IPS DF 6.9 (cell line): ENCODE results near the gene ZNF689.

ENCODE experiments used
- DNase-seq: peaks from one replicate; pipeline ENCODE4 v3.0.0-alpha.2; 2013; ENCODE audit warnings: low read depth, low spot score
- H3K27ac ChIP-seq: one replicate; pipeline ENCODE4 v1.5.1; 2013; ENCODE audit warnings: low read length, control low read depth
- H3K27me3 ChIP-seq: 2 replicates; pipeline ENCODE4 v1.6.1; 2013; ENCODE audit warnings: mild to moderate bottlenecking, low read length; ENCODE audit not compliant: control insufficient read depth, insufficient read depth
- H3K36me3 ChIP-seq: 2 replicates; pipeline ENCODE4 v1.6.1; 2013; ENCODE audit warnings: low read length; ENCODE audit not compliant: control insufficient read depth, insufficient read depth
- H3K4me1 ChIP-seq: 2 replicates; pipeline ENCODE4 v1.6.1; 2013; ENCODE audit warnings: low read length; ENCODE audit not compliant: control insufficient read depth, insufficient read depth
- H3K4me3 ChIP-seq: 2 replicates; pipeline ENCODE4 v1.5.1; 2013; ENCODE audit warnings: mild to moderate bottlenecking, low read length
- H3K9me3 ChIP-seq: 2 replicates; pipeline ENCODE4 v1.6.1; 2013; ENCODE audit warnings: low read length, inconsistent platforms; ENCODE audit not compliant: control insufficient read depth, insufficient read depth
- WGBS: extraction: QIAGEN DNeasy Blood & Tissue Kit; methylation state at CpG from one replicate; pipeline ENCODE4 v1.1.7; 2013; ENCODE audit warnings: mixed read lengths, missing lambda C conversion rate; ENCODE audit not compliant: insufficient read length, insufficient coverage; 5-methylcytosine and 5-hydroxymethylcytosine counted together

The ZNF689 gene

GRCh38 chr16:30561089-30561816 lies 48.9 kb downstream of the ZNF689 start:
- no peaks in the 10 kb centered on the region for H3K4me1 ChIP-seq
- H3K4me3 ChIP-seq: no peak overlapping the region
- no peaks in the 10 kb centered on the region for H3K9me3 ChIP-seq
- no peak for DNase-seq
- H3K36me3 ChIP-seq: no peaks in the 10 kb centered on the region
- no CpG with 5 or more reads among the region's 46 CpGs for WGBS
- H3K27me3 ChIP-seq: no peaks in the 10 kb centered on the region
- H3K27ac ChIP-seq: no peak overlapping the region

GRCh38 chr16:30559690-30560089 lies 50.5 kb downstream of the ZNF689 start:
- H3K9me3 ChIP-seq: no peaks in the 10 kb centered on the region
- no peaks in the 10 kb centered on the region for H3K27me3 ChIP-seq
- peaks cover 3% of the 10 kb centered on the region; the same call in 1 of the 2 replicates for H3K4me1 ChIP-seq
- H3K27ac ChIP-seq: no peak overlapping the region
- H3K4me3 ChIP-seq: no peak overlapping the region
- DNase-seq: no peak
- peaks cover 7% of the 10 kb centered on the region; the same call in 1 of the 2 replicates for H3K36me3 ChIP-seq
- WGBS: no CpG with 5 or more reads among the region's 6 CpGs

DNA sequence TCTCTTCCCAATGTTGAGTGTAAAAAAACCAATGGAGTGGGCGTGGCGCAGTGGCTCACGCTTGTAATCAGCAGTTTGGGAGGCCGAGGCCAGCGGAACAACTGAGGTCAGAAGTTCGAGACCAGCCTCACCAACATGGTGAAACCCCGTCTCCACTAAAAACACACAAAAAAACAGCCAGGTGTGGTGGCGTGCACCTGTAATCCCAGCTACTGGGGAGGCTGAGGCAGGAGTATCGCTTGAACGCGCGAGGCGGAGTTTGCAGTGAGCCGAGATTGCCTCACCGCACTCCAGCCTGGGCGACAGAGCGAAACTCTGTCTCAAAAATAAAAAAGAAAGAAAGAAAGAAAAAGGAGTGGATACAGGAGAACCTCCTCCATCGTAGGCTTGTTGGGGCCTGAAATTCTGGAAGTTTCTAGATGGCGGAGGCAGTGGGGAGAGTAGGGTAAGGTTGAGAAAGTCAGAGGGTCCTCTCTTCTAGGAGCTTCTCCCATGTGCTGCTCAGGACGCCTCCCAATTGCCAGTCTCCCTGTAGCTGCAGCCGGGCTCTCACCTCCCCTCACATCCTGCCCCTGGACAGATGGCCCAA lies 51.3 kb downstream of the ZNF689 start:
- Histone ChIP-seq H3K27me3 (no peaks in the 10 kb centered on the region), H3K4me1 (peaks cover 3% of the 10 kb centered on the region; the same call in 1 of the 2 replicates), H3K36me3 (peaks cover 7% of the 10 kb centered on the region; the same call in 1 of the 2 replicates), H3K9me3 (no peaks in the 10 kb centered on the region), H3K27ac (no peak overlapping the region), H3K4me3 (no peak overlapping the region; the same call in 1 of the 2 replicates)
- DNase-seq: no peak
- WGBS: no CpG with 5 or more reads among the region's 21 CpGs

DNA sequence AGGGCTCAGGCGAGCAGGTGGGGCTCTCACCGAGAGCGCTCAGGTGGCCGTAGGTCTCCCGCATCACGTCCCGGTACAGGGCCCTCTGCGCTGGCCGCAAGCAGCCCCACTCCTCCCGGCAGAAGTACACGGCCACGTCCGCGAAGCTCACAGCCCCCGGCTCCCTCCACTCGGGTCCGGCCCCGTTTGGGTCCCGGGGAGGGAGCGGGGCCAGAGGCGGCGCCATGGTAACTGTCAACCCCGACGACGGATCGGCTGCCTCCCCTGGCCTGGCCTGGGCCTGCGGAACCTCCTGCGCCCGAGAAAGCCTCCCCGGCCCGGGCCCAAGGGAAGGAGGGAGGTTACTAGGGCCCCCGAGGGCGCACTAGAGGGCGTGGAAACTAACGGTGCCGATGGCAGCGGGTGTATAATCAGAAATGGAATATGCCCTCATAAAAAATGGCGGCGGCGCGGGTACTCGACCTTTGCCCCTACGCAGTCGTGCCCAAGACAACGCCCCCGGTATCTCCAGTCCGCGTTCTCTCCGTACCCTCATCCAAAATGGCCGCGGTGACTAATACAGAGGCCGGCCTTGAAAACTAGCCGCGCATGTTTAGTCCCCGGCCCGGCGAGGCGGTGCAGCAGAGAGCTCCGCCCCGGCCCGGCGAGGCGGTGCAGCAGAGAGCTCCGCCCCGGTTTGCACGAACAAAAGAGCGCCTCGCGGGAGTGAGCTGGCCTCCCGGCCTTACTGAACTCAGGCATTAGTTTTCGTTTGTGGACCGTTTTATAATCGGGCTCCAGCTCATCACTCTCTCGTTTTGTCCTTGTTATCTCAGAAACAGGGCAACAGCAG lies 52.0 kb downstream of the ZNF689 start, which contains the start of gene ZNF764:
Gene ZNF764, minus strand, starts transcription at position 418 of the 832 bp plus-strand sequence. Its CDS starts 192 bp downstream, at position 226.
- WGBS: no CpG with 5 or more reads among the region's 74 CpGs
- peak; percentile 79 for DNase-seq
- peaks cover 7% of the 10 kb centered on the region; the same call in 1 of the 2 replicates for H3K36me3 ChIP-seq
- no peaks in the 10 kb centered on the region for H3K27me3 ChIP-seq
- H3K4me1 ChIP-seq: peaks cover 3% of the 10 kb centered on the region; the same call in 1 of the 2 replicates
- no peak within 1 kb of the TSS for H3K27ac ChIP-seq
- H3K9me3 ChIP-seq: no peaks in the 10 kb centered on the region
- peak within 1 kb of the TSS; percentile 89 for H3K4me3 ChIP-seq

- no CpG with 5 or more reads among the region's 17 CpGs for WGBS
- peaks cover 7% of the 10 kb centered on the region; the same call in 1 of the 2 replicates for H3K36me3 ChIP-seq
- H3K27me3 ChIP-seq: no peaks in the 10 kb centered on the region
- peak overlapping the region; percentile 89; the same call in 1 of the 2 replicates for H3K4me3 ChIP-seq
- H3K4me1 ChIP-seq: peaks cover 3% of the 10 kb centered on the region; the same call in 1 of the 2 replicates
- no peak overlapping the region for H3K27ac ChIP-seq
- H3K9me3 ChIP-seq: no peaks in the 10 kb centered on the region
- DNase-seq: no peak
Measured at GRCh38 chr16:30557707-30557956, 52.6 kb downstream of the ZNF689 start.

GRCh38 chr16:30556125-30556473 lies 54.1 kb downstream of the ZNF689 start:
- Histone ChIP-seq H3K27ac (no peak overlapping the region), H3K4me3 (no peak overlapping the region), H3K36me3 (peaks cover 7% of the 10 kb centered on the region; the same call in 1 of the 2 replicates), H3K27me3 (no peaks in the 10 kb centered on the region), H3K4me1 (peaks cover 3% of the 10 kb centered on the region; the same call in 1 of the 2 replicates), H3K9me3 (no peaks in the 10 kb centered on the region)
- no peak for DNase-seq
- no CpG with 5 or more reads among the region's 10 CpGs for WGBS

GRCh38 chr16:30555315-30556124 lies 54.7 kb downstream of the ZNF689 start:
- peaks cover 3% of the 10 kb centered on the region; the same call in 1 of the 2 replicates for H3K4me1 ChIP-seq

DNA sequence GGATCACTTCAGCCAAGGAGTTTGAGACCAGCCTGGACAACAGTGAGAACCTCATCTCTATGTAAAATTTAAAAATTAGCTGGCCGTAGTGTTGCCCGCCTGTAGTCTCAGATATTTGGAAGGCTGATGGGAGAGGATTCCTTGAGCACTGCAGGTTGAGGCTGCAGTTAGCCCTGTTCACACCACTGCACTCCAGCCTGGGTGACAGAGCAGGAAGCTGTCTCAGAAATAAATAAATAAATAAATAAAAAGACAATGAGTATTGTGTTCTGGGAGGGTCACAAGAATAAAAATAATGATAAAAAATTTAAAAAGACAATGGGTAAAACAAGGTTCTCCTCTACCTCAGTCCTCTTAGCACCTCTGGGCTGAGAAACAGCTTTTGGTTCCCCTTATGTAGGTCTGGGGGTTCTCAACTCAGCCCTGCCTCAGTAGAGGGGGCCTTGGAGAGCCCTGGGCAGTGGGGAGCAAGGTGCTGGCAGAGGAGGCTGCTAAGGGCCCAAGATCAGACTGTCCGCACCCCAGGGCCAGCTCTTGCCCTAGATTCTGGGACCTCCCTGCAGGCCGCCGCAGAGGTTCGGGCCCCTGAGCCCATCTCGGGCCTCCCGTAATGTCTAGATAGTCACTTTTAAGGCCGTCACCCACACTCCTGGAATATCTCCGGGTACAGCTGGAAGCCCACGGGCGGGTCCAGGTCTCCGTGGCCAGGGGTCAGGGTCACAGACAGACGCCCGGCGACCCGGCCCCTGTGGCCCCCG lies 55.5 kb downstream of the ZNF689 start:
- Histone ChIP-seq H3K9me3 (no peaks in the 10 kb centered on the region), H3K4me3 (no peak overlapping the region), H3K27me3 (no peaks in the 10 kb centered on the region), H3K27ac (no peak overlapping the region), H3K36me3 (peaks cover 7% of the 10 kb centered on the region; the same call in 1 of the 2 replicates), H3K4me1 (peaks cover 3% of the 10 kb centered on the region; the same call in 1 of the 2 replicates)
- no CpG with 5 or more reads among the region's 18 CpGs for WGBS
- DNase-seq: no peak

More at GRCh38 chr16:30555315-30556124, 54.7 kb downstream of the ZNF689 start:
- Histone ChIP-seq H3K4me3 (no peak overlapping the region), H3K27ac (no peak overlapping the region), H3K27me3 (no peaks in the 10 kb centered on the region), H3K9me3 (no peaks in the 10 kb centered on the region), H3K36me3 (peaks cover 7% of the 10 kb centered on the region; the same call in 1 of the 2 replicates)
- WGBS: no CpG with 5 or more reads among the region's 69 CpGs
- no peak for DNase-seq

GRCh38 chr16:30553393-30553899 lies 56.7 kb downstream of the ZNF689 start:
- H3K9me3 ChIP-seq: no peaks in the 10 kb centered on the region
- no peak for DNase-seq
- peaks cover 7% of the 10 kb centered on the region; the same call in 1 of the 2 replicates for H3K36me3 ChIP-seq
- H3K4me3 ChIP-seq: no peak overlapping the region
- WGBS: no CpG with 5 or more reads among the region's 2 CpGs
- H3K27ac ChIP-seq: no peak overlapping the region
- no peaks in the 10 kb centered on the region for H3K27me3 ChIP-seq
- peaks cover 5% of the 10 kb centered on the region; the same call in 1 of the 2 replicates for H3K4me1 ChIP-seq
